Measurements from ENCODE around the gene CNDP2. TPM values are rescaled to one million over a fixed set of nuclear protein-coding genes. Genes with fewer than 3 reads are reported as not detected.
"Not testable (repeated sequence)": the region's sequence is repeated elsewhere in the genome, so short reads cannot be mapped to it uniquely, and the experiment has no call there.

The CNDP2 gene
- total RNA-seq, 1 experiment from 2014 or later, result 161 TPM

DNA sequence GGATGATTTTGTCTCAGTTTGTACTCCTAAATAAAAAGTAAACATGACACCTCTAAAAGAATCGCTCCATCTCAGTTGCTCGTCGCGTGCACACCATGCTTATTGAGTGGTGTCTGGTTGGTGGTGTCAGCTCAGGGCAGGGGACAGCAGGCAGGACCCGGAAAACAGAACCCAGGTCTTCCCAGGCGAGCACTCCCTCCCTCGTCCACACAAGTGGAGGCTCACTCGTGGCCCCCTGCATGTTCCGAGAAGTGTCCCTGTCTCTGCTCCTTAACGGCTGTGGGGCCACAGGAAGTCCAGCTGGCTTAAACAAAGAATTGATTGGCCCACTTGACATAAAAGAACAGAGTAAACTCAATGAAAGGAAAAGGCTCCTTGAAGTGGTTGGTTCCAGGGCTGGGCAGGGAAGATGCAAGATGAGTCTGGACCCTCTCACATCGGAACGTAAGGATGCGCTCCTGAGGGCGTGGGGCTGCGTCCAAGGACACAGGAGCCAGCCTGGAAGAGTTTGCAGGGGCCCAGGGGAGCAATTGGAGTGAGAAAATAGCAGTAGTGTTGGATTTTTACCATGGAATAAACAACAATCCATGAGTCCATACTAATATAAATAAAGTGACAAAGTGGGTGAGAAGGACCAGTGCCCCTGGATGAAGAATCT, 25.0 kb downstream of the CNDP2 start:
- CTCF ChIA-PET, result no interaction called here
- Histone ChIP-seq H3K4me3 (no peak overlapping the region), H3K4me1 (replicated peaks; ENCODE audit: insufficient read depth) (peaks cover under 1% of the 10 kb centered on the region; the same call in 1 of the 2 replicates), H3K9me3 (ENCODE audit: insufficient read depth, low read depth) (no peaks in the 10 kb centered on the region), H3K4me2 (no peak overlapping the region), H2AFZ (no peak overlapping the region), H3K79me2 (ENCODE audit: low read depth) (no peaks in the 10 kb centered on the region), H4K20me1 (ENCODE audit: insufficient read depth) (no peaks in the 10 kb centered on the region), H3K36me3 (ENCODE audit: low read depth) (no peaks in the 10 kb centered on the region), H3K27me3 (ENCODE audit: insufficient read depth, low read depth) (no peaks in the 10 kb centered on the region), H3K27ac (no peak overlapping the region), H3F3A (ENCODE audit: insufficient read depth, low read depth) (0 out of 2 replicates have a peak, but pooled peaks cover 8% of the 10 kb centered on the region), H3K9me2 (ENCODE audit: insufficient read depth) (no peaks in the 10 kb centered on the region)
- no TSS peak for BruUV-seq (replicated peaks)
- POLR2A ChIA-PET (ENCODE audit: unreplicated experiment), result no interaction called here
- no peak for DNase-seq
- no peak for TF ChIP-seq EZH2 (IDR thresholded peaks at IDR 0.05; ENCODE audit: low read depth)
- TF ChIP-seq, protein P1, sequence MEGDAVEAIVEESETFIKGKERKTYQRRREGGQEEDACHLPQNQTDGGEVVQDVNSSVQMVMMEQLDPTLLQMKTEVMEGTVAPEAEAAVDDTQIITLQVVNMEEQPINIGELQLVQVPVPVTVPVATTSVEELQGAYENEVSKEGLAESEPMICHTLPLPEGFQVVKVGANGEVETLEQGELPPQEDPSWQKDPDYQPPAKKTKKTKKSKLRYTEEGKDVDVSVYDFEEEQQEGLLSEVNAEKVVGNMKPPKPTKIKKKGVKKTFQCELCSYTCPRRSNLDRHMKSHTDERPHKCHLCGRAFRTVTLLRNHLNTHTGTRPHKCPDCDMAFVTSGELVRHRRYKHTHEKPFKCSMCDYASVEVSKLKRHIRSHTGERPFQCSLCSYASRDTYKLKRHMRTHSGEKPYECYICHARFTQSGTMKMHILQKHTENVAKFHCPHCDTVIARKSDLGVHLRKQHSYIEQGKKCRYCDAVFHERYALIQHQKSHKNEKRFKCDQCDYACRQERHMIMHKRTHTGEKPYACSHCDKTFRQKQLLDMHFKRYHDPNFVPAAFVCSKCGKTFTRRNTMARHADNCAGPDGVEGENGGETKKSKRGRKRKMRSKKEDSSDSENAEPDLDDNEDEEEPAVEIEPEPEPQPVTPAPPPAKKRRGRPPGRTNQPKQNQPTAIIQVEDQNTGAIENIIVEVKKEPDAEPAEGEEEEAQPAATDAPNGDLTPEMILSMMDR (conservative IDR thresholded peaks at IDR 0.05), result no peak
- intact Hi-C loops (cut with micrococcal nuclease; ENCODE audit: unreplicated experiment), result no loop called here

DNA sequence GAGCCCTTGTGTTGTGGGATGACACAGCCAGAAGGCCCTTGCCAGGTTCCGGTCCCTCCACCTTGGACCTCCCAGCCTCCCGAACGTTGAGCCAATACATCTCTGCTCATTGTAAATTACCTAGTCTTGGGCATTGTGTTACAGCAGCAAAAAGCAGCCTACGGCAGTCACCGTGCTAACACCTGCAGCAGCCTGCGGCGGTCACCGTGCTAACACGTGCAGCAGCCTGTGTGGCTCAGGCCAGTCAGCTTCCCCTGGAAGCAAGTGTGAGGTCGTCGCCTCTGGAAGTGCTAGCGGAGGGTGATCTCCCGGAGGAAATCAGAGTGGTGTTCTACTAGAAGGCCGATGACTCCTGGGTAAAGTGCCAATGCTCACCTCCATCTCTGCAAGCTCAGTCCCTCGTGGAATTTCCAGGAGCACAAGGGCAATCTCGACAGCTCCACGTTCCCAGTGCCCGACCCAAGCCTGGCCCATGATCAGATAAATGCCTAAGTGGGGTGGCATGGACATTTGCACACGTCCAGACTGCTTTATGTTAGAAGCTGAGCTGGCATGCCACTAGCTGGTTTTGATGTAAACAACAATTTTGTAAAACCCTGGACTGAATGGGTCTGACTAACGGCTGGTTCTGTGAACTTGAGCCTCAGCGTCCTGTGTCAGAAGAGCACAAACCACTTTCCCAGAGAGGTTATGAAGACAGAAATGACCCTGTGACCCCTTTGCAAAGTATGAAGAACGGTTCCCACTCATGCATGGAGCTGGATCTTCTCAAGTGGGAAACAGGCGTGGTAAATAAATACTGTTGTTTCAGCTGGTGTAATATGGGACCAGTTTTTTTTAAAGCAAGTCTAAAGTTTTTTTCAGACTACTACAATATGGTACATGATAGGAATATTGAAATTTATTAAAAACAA, 26.7 kb downstream of the CNDP2 start:
- no peak for TF ChIP-seq EZH2 (IDR thresholded peaks at IDR 0.05; ENCODE audit: low read depth)
- TF ChIP-seq, protein P1 (conservative IDR thresholded peaks at IDR 0.05), result no peak
- Histone ChIP-seq H3K4me1 (replicated peaks; ENCODE audit: insufficient read depth) (peaks cover 8% of the 10 kb centered on the region; the same call in 1 of the 2 replicates), H3K36me3 (ENCODE audit: low read depth) (no peaks in the 10 kb centered on the region), H3K27me3 (ENCODE audit: insufficient read depth, low read depth) (no peaks in the 10 kb centered on the region), H4K20me1 (ENCODE audit: insufficient read depth) (no peaks in the 10 kb centered on the region), H3K9me2 (ENCODE audit: insufficient read depth) (no peaks in the 10 kb centered on the region), H3K79me2 (ENCODE audit: low read depth) (no peaks in the 10 kb centered on the region), H3K4me3 (no peak overlapping the region), H3K4me2 (no peak overlapping the region), H3K9me3 (ENCODE audit: insufficient read depth, low read depth) (no peaks in the 10 kb centered on the region), H3F3A (ENCODE audit: insufficient read depth, low read depth) (0 out of 2 replicates have a peak, but pooled peaks cover 8% of the 10 kb centered on the region), H3K27ac (no peak overlapping the region), H2AFZ (no peak overlapping the region)
- POLR2A ChIA-PET (ENCODE audit: unreplicated experiment), result no interaction called here
- BruUV-seq (replicated peaks), result no TSS peak
- DNase-seq, result no peak
- intact Hi-C loops (cut with micrococcal nuclease; ENCODE audit: unreplicated experiment), result no loop called here
- CTCF ChIA-PET, result no interaction called here

DNA sequence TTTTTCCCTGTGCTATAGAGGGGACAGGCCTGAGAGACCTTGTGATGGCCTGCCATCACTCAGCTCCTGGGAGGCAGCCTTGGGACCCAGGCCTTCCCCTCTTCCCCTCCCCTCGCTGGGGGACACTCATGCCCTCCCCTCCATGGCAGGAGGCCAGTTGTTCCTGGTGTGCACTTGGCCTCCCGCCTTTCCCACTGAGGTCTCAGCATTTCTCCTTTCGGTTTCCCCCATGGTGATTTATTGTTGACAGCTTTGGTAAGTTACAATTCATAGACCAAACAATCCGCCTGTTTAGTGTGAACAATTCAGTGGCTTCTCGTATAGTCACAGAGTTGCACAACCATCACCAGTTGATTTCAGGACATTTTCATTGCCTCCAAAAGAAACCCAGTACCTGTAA, 27.9 kb downstream of the CNDP2 start:
- TF ChIP-seq, protein P1 (conservative IDR thresholded peaks at IDR 0.05), result no peak
- no peak for TF ChIP-seq EZH2 (IDR thresholded peaks at IDR 0.05; ENCODE audit: low read depth)
- H3F3A ChIP-seq (ENCODE audit: insufficient read depth, low read depth), result 0 out of 2 replicates have a peak, but pooled peaks cover 8% of the 10 kb centered on the region
- no peaks in the 10 kb centered on the region for H3K9me3 ChIP-seq (ENCODE audit: insufficient read depth, low read depth)
- H3K4me2 ChIP-seq, result no peak overlapping the region
- intact Hi-C loops (cut with micrococcal nuclease; ENCODE audit: unreplicated experiment), result no loop called here
- no peak overlapping the region for H2AFZ ChIP-seq
- H3K4me3 ChIP-seq, result no peak overlapping the region
- 0 out of 2 replicates have a peak, but pooled peaks cover 3% of the 10 kb centered on the region for H3K27me3 ChIP-seq (ENCODE audit: insufficient read depth, low read depth)
- no peaks in the 10 kb centered on the region for H4K20me1 ChIP-seq (ENCODE audit: insufficient read depth)
- H3K36me3 ChIP-seq (ENCODE audit: low read depth), result no peaks in the 10 kb centered on the region
- ChIA-PET CTCF (no interaction called here), POLR2A (ENCODE audit: unreplicated experiment) (no interaction called here)
- H3K79me2 ChIP-seq (ENCODE audit: low read depth), result no peaks in the 10 kb centered on the region
- DNase-seq, result no peak
- no peak overlapping the region for H3K27ac ChIP-seq
- no peaks in the 10 kb centered on the region for H3K9me2 ChIP-seq (ENCODE audit: insufficient read depth)
- H3K4me1 ChIP-seq (replicated peaks; ENCODE audit: insufficient read depth), result peaks cover 8% of the 10 kb centered on the region; the same call in 1 of the 2 replicates
- no TSS peak for BruUV-seq (replicated peaks)

DNA sequence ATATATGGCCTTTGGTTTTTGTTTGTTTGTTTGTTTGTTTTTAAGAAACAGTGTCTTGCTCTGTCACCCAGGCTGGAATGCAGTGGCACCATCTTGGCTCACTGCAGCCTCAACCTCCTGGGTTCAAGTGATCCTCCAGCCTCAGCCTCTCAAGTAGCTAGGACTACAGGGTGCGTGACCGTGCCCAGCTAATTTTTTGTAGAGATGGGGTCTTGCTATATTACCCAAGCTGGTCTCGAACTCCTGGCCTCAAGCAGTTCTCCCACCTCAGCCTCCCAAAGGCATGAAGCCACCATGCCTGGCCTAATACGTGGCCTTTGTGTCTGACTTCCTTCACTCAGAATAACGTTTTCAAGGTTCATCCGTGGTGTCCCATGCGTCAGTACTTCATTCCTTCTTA, 28.8 kb downstream of the CNDP2 start:
- H3K4me3 ChIP-seq; DNase-seq; H2AFZ ChIP-seq; H3K27ac ChIP-seq; H4K20me1 ChIP-seq (ENCODE audit: insufficient read depth); H3F3A ChIP-seq (ENCODE audit: insufficient read depth, low read depth); H3K9me2 ChIP-seq (ENCODE audit: insufficient read depth); H3K27me3 ChIP-seq (ENCODE audit: insufficient read depth, low read depth); H3K79me2 ChIP-seq (ENCODE audit: low read depth); H3K4me1 ChIP-seq (replicated peaks; ENCODE audit: insufficient read depth); CTCF ChIA-PET; POLR2A ChIA-PET (ENCODE audit: unreplicated experiment); H3K36me3 ChIP-seq (ENCODE audit: low read depth); H3K4me2 ChIP-seq; BruUV-seq (replicated peaks); intact Hi-C loops (cut with micrococcal nuclease; ENCODE audit: unreplicated experiment); H3K9me3 ChIP-seq (ENCODE audit: insufficient read depth, low read depth): not testable (repeated sequence)
